ENCODE results near the gene PRR18. TPM values are rescaled to one million over a fixed set of nuclear protein-coding genes. Genes with fewer than 3 reads are reported as not detected.
"Not testable (repeated sequence)": the region's sequence is repeated elsewhere in the genome, so short reads cannot be mapped to it uniquely, and the experiment has no call there.

Gene PRR18, protein sequence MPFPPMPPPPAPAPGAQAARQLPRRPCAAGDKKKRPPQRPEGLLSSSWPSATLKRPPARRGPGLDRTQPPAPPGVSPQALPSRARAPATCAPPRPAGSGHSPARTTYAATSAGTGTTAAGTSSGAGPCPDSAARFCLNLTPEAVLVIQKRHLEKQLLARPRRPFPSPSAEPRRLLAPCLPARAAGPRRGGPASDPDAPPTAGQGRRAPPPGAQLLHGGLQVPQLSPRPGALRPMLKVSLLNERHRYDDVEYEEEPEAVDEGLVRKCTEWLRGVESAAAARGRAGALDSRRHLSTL
- polyA plus RNA-seq (ENCODE audit: insufficient read depth in 1 of 5, insufficient read length in 5 of 5, low replicate concordance in 1 of 5) = under 1 TPM; 0.21 to 0.88 (median 0.43) TPM
- long read RNA-seq, donor 1, partial matches to known transcripts = 0 of 1 reads
- long read RNA-seq, donor 1, other reads (novel, unspliced or antisense) = 0 of 1 reads
- long read RNA-seq, donor 2 = 0 reads
- long read RNA-seq, donor 3, partial matches to known transcripts = 0 of 1 reads
- long read RNA-seq, donor 3, other reads (novel, unspliced or antisense) = 0 of 1 reads
- long read RNA-seq, donor 4, partial matches to known transcripts = 0 of 1 reads
- long read RNA-seq, donor 4, other reads (novel, unspliced or antisense) = 0 of 1 reads
- long read RNA-seq, donor 5 = 0 reads
- long read RNA-seq, donor 6, partial matches to known transcripts = 0 of 1 reads
- long read RNA-seq, donor 6, other reads (novel, unspliced or antisense) = 0 of 1 reads
- long read RNA-seq, donor 7, partial matches to known transcripts = 0 of 1 reads
- long read RNA-seq, donor 7, other reads (novel, unspliced or antisense) = 0 of 1 reads
- long read RNA-seq, donor 8 = 0 reads

DNA sequence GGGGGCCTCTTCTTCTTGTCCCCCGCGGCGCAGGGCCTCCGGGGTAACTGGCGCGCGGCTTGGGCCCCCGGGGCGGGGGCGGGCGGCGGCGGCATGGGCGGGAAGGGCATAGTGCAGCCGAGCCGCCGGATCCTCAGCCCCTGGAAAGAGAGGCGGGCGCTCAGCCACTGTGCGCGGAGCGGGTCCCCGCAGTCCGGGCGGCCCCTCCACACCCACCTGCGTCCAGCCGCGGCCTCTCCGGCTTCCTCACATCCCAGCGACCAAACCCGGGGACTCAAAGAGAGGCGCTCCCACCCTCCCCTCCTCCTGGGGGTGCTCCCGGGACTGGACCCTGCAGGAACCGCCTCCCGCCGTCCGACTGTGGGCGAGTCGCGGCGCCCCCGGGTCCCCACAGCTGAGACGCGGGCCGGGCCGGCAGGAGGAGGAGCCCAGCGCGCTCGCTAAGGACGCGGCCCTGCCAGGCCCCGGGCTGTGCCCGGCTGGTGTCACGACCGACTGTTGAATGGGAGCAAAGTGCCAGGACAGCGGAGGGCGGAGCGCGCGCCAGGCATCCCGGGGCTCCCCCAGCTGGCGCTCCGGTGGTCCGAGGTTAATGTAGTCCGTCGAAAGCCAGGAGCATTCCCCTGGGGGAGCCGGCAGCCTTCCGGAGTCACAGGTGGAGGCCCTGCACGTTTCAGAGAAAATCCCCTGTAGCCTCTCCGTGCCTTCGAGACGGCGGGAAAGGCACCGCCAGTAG is at the start of gene PRR18:
TSS of gene PRR18 (minus strand) at position 360 of the 736 bp plus-strand sequence. CDS start at position 110, 250 bp downstream.
- no peak for DNase-seq

DNA sequence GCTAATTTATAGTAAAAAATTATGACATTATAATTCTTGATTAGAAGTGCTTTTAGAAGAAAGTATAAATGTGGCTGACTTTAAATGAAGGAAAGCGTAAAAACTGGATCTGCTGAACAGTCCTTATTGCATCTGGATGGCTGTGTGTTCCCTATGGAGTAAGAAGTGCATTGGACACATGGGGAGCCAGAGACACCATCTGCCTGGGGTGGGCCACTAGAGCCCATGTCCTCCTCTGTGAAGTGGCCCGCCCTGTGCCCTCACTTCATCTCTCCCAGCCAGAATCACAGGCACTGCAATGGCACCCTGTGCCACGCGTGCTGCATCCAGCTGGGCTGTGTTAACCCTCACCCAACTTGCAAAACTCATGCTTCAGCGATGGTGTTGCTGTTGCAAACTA is 47.4 kb upstream of the PRR18 start:
- no peak for DNase-seq

GRCh38 chr6:166354965-166355364 is 46.8 kb upstream of the PRR18 start:
- no peak for DNase-seq

DNA sequence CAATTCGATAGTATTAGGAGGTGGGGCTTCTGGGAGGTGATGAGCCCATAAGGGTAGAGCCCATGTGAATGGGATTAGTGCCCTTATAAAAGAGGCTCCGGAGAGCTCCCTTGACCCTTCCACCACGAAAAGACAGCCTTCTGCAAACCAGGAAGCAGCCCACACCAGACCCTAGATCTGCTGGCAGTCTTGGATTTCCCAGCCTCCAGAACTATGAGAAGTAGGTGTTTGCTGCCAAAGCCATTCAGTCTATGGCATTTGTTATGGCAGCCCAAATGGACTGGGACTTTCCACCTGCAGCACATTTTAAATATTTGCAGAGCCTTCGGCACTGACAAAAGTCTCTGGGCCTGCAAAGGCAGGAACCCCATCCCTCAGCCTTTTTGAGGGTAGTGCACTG is 46.0 kb upstream of the PRR18 start:
- DNase-seq = no peak

DNA sequence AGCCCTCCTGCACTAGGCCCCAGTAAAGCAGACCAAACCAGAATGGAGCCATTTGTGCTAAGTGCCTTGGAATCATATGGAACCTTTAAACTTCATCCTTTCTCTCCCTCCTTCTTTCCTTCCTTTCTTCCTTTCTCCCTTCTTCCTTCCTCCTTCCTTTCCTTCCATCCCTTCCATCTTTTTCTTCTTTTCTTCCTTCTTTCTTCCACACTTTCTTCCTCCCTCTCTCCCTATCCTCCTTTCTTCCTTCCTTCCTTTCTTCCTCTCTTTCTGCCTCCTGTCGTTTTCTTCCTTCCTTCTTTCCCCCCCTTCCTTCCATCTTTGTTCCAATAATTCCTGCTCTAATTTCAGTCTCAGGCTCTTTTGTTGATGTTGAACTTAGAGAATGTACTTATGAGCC is 45.3 kb upstream of the PRR18 start:
- no peak for DNase-seq

- DNase-seq = no peak
Measured at GRCh38 chr6:166352923-166353322, 44.7 kb upstream of the PRR18 start.

DNA sequence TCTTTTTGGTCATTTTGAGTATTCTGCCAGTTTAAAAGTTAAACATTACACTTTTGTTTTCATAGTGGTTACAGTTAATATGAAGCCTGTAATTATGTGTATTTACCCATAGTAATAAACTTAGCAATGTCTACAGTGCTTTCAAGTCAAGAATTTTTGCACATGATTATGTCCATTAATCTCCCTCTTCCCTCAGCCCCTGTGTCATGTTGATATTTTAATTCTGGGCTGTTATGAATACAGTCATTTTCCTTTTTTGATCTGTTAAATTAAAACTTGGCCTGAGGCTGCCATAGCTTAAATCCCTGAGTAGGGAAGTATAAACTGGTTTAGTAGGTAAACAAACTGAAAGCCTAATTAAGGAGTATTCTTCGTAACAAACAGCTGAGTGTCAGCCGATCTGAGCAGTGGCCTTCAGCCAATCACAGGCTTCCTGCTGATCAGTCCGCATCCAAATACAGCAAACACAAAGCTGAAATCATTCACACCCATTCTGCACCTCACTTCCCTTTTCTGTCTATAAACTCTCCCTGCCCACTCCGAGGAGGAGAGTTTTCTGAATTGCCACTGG is 43.6 kb upstream of the PRR18 start:
- no peak for DNase-seq

DNA sequence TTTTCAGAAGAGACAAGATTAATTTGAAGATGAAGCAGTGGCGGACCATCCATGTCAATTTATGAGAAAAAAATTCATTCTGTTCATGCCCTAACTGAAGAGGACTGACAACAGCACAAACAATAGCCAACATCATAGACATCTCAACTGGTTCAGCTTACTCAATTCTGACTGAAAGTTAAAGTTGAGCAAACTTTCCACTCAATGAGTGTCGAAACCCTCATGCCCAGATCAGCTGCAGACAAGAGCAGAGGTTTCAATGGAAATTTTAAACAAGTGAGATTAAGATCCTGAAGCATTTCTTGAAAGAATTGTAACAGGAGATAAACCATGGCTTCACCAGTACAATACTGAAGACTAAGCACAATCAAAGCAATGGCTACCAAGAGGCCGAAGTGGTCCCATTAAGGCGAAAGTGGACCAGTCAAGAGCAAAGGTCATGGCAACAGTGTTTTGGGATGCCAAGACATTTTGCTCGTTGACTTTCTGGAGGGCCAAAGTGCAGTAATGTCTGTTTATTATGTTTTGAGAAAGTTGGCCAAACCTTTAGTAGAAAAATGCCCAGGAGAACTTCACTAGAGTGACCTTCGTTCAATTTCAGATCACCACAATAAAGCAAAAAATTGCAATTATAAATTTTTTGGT is 40.2 kb upstream of the PRR18 start:
- DNase-seq = no peak

DNA sequence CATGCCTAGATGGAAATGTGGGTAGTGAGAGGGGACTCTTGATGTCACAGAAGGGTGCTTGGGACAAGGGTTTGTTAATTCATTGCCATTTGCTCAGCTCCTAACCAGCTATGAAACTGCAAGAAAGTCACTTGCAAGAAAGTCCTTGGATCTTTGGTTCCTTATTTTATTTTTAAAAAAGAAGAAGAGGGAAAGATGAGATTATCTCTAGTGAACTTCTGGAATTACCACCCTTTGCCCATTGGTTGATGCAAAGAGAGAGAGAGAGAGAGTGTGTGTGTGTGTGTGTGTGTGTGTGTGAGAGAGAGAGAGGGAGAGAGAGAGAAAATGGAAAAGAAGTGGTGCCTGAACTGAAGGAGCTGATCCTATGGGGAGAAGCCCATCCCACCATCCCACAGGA is 38.8 kb upstream of the PRR18 start:
- DNase-seq = no peak

DNA sequence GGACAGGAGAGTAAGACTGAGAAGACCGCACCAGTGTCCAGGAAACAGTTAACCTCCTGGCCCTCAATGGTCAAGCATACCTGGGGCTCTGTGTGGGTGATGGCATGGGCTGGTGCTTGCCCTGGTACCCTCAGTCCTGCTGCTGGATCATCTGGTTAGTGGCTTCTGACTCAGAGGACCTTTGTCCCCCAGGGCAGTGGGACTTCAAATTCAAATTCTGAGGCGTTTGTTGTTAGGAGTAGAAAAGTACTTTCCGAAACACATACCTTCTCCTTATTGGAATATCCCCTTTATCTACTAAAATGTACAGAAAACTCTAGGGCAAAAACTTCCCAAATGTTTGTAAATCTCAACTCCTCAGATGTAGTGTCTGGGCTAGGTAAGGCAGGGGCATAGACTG is 38.3 kb upstream of the PRR18 start:
- no peak for DNase-seq

DNA sequence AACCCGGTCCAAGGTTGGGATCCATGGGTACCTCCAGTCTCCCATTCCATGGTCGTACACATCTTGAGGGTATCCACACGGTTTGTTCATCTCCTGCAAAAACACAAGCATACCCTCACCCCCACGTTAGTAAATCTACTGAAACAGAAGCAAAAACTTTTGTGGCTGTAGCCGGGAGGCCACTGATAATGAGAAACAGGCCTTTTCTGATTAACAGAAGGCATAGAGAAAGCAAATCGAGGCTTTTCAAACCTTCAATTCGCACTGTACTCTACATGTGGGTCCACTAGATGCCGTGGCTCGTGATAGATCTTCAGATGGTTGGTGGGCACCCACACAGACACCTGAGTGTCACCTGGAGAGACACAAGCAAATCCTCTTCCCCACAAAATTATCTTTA is 37.5 kb upstream of the PRR18 start:
- not testable (repeated sequence) for DNase-seq

- DNase-seq = not testable (repeated sequence)
Measured at GRCh38 chr6:166344921-166345320, 36.7 kb upstream of the PRR18 start.

DNA sequence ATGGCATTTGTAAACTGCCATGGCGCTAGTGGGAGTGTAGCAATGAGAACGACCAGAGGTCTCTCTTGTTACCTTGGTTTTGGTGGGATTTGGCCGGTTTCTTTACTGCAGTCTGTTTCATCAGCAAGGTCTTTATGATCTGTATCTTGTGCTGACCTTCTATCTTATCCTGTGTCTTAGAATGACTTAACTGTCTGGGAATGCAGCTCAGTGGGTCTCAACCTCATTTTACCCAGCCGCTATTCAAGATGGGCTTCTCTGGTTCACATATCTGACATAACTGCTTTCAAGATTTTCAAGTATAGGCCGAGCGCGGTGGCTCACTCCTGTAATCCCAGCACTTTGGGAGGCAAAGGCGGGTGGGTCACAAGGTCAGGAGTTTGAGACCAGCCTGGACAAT is 36.0 kb upstream of the PRR18 start:
- DNase-seq = no peak

GRCh38 chr6:166343150-166343487 is 34.9 kb upstream of the PRR18 start:
- no peak for DNase-seq

- peak; percentile 85 to 86 for DNase-seq
Measured at GRCh38 chr6:166342349-166343149, 34.4 kb upstream of the PRR18 start, which contains the start of gene SFT2D1. Gene SFT2D1, minus strand, starts transcription at chr6:166342545. Its CDS starts 64 bp downstream, at chr6:166342481.

DNA sequence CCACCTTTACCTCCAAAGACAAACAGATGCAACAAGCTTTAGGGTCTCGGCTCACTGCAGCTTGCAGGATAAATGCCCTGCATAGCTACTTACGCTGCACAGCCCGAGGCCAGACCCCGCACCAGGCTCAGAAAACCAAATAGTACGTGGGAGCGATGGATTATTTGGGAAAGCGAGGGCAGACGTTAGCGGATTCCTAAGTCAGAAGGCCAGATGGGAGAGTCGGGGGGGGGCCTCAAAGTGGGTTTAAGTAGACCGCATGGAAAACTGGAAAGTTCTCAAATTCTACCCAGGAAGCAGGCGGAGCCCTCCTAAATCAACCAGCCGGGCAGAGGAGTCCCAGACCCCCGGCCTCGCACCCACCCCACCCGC is 33.8 kb upstream of the PRR18 start:
- peak in 1 of 2 donors; percentile 32 for DNase-seq

DNA sequence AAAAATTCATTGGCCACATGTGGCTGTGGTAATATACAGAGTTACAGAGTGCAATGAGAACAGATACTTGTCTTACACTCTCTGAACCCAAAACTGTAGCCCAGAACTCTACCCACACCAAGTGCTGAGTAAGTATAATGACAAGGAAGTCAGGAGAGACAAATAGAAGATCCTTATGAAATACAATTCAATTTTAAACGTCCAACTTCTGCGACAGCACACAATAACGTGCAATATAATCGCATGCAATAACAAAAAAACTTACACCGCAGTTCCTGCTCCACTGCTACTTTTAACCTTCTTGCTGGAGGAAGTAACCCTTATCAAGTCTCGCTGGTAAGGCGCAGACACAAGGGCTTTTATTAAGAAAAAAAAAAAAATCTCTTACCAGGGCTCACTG is 33.3 kb upstream of the PRR18 start:
- no peak for DNase-seq

- no peak for DNase-seq
Measured at GRCh38 chr6:166338854-166339253, 30.7 kb upstream of the PRR18 start.

DNA sequence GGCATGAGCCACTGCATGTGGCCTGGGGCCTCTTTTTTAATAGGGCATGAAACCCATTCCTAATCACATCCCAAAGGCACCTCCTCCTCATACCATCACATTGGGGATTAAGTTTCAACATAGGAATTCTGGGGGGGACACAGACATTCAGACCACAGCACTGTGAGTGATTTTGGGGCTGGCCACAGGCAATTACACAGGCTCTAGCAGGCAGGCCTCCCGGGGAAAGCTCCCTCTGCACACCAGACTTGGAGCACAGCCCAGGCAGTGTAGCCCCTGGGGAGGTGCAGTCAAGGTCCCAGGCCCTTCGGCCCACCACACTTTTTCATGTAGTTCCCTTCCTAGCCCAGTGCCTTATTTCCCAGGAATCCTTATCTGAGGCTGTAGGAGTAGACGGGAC is 28.7 kb upstream of the PRR18 start:
- no peak for DNase-seq
